ENCODE results near the gene IL21R.

GRCh38 chr16:27398894-27399853 is 2.8 kb upstream of the IL21R start:
- TF ChIP-seq CTCF (IDR thresholded peaks at IDR 0.05) (no peak), POLR2A (IDR thresholded peaks at IDR 0.05) (no peak)

All from lower leg skin (tissue), 3 donors.